SK-N-SH (cell line): ENCODE data around the gene USP6. TPM values are rescaled to one million over a fixed set of nuclear protein-coding genes. Genes with fewer than 3 reads are reported as not detected.
"Not testable (repeated sequence)": the region's sequence is repeated elsewhere in the genome, so short reads cannot be mapped to it uniquely, and the experiment has no call there.

Source experiments
- CTCF ChIA-PET: fragments of 300-600, 350-600 bp; formaldehyde crosslinking; extraction: SDS; loops from one replicate; lab custom pipeline; 2021; lab: Yijun Ruan, JAX
- POLR2A ChIA-PET: fragments of 350-600 bp; sonication (Branson Sonifier 250); formaldehyde crosslinking; extraction: SDS; loops from one replicate; lab custom pipeline; 2020; ENCODE audit warnings: antibody characterized with exemption, inconsistent platforms; lab: Yijun Ruan, JAX
- DNase-seq: peaks from one replicate; pipeline ENCODE4 v3.0.0; 2012
- H2AFZ ChIP-seq: fragments of 200-600 bp; sonication (generic); 2 replicates; pipeline ENCODE4 v1.8.1; 2016; ENCODE audit warnings: antibody characterized with exemption, mild to moderate bottlenecking, low read depth
- H3F3A ChIP-seq: fragments of 200-600 bp; sonication (generic); replicated peaks from 2 replicates; pipeline ENCODE3; 2016; ENCODE audit warnings: antibody characterized with exemption, mild to moderate bottlenecking; ENCODE audit not compliant: insufficient read depth
- H3K27ac ChIP-seq, 2 experiments: fragments of 200-500 bp in 1 of 2; fragments of 200-600 bp in 1 of 2; sonication (Bioruptor generic) in 1 of 2; sonication (generic), shearing (Covaris generic) in 1 of 2; 2 replicates each; pipeline versions ENCODE4 v1.5.1 to v1.6.1; 2014 to 2016; ENCODE audit warnings: low read depth in 2 of 2, inconsistent platforms in 1 of 2, low read length in 1 of 2, mild to moderate bottlenecking in 1 of 2, mixed read lengths in 1 of 2
- H3K27me3 ChIP-seq: fragments of 200-600 bp; sonication (generic), shearing (Covaris generic); 2 replicates; pipeline ENCODE4 v1.6.1; 2016; ENCODE audit warnings: mixed run types; ENCODE audit not compliant: insufficient read depth
- H3K36me3 ChIP-seq, 2 experiments: fragments of 200-500 bp in 1 of 2; fragments of 200-600 bp in 1 of 2; sonication (Bioruptor generic) in 1 of 2; sonication (generic) in 1 of 2; replicated peaks in 1 of 2; 2 replicates each; pipeline versions ENCODE3 to v1.5.1; 2014 to 2016; ENCODE audit warnings: low read length in 1 of 2, mild to moderate bottlenecking in 1 of 2; ENCODE audit not compliant: insufficient read depth in 2 of 2, control insufficient read depth in 1 of 2
- H3K4me1 ChIP-seq, 2 experiments: fragments of 200-500 bp in 1 of 2; fragments of 200-600 bp in 1 of 2; sonication (Bioruptor generic) in 1 of 2; sonication (generic), shearing (Covaris generic) in 1 of 2; 2 replicates each; pipeline versions ENCODE4 v1.5.1 to v1.6.1; 2014 to 2016; ENCODE audit warnings: low read depth in 1 of 2, low read length in 1 of 2, mixed run types in 1 of 2; ENCODE audit not compliant: insufficient read depth in 2 of 2, control insufficient read depth in 1 of 2
- H3K4me2 ChIP-seq: fragments of 200-600 bp; sonication (generic), shearing (Covaris generic); 2 replicates; pipeline ENCODE4 v1.6.1; 2017; ENCODE audit warnings: mixed run types
- H3K4me3 ChIP-seq, 2 experiments: fragments of 200-500 bp in 1 of 2; fragments of 200-600 bp in 1 of 2; sonication (Bioruptor generic) in 1 of 2; sonication (generic), shearing (Covaris generic) in 1 of 2; 2 replicates each; pipeline versions ENCODE4 v1.5.1 to v1.8.1; 2014 to 2016; ENCODE audit warnings: low read depth in 2 of 2, inconsistent platforms in 1 of 2, low read length in 1 of 2, mild to moderate bottlenecking in 1 of 2, mixed read lengths in 1 of 2, moderate library complexity in 1 of 2
- H3K79me2 ChIP-seq: fragments of 200-600 bp; sonication (generic); 2 replicates; pipeline ENCODE4 v1.8.1; 2017; ENCODE audit warnings: mild to moderate bottlenecking; ENCODE audit not compliant: insufficient read depth
- H3K9ac ChIP-seq: fragments of 200-600 bp; sonication (generic); 2 replicates; pipeline ENCODE4 v1.6.1; 2017; ENCODE audit warnings: mixed run types
- H3K9me2 ChIP-seq: fragments of 200-600 bp; sonication (generic); 2 replicates; pipeline ENCODE4 v1.6.1; 2017; ENCODE audit warnings: mixed run types
- H3K9me3 ChIP-seq: fragments of 200-600 bp; sonication (generic); 2 replicates; pipeline ENCODE4 v1.6.1; 2017; ENCODE audit warnings: mixed run types, mild to moderate bottlenecking, moderate library complexity
- H4K20me1 ChIP-seq: fragments of 200-600 bp; sonication (generic); 2 replicates; pipeline ENCODE4 v1.6.1; 2017; ENCODE audit warnings: mild to moderate bottlenecking, mixed run types; ENCODE audit not compliant: insufficient read depth
- TCF12 ChIP-seq: IDR thresholded peaks from 2 replicates; pipeline ENCODE4 v1.4.0; 2012
- TEAD4 ChIP-seq: IDR thresholded peaks from 2 replicates; pipeline ENCODE4 v1.4.0; 2012; ENCODE audit warnings: mild to moderate bottlenecking, borderline replicate concordance; ENCODE audit not compliant: insufficient read depth
- YY1 ChIP-seq: IDR thresholded peaks from 2 replicates; pipeline ENCODE4 v1.4.0; 2012; ENCODE audit warnings: low read depth, mild to moderate bottlenecking
- WGBS: methylation state at CpG from one replicate; pipeline ENCODE4 v1.1.6; 2017; ENCODE audit warnings: low lambda C conversion rate; 5-methylcytosine and 5-hydroxymethylcytosine counted together
- polyA plus RNA-seq, 3 experiments: library from polyadenylated mRNA; depleted of rRNA; stranded (reverse); fragments of >200 nt; gene quantifications; 2 replicates each; pipeline ENCODE4 v1.2.3, GENCODE V29; 2012

The USP6 gene
- polyA plus RNA-seq, 1 of the 3 experiments (the other 2 are of a cell fraction) = not detected

DNA sequence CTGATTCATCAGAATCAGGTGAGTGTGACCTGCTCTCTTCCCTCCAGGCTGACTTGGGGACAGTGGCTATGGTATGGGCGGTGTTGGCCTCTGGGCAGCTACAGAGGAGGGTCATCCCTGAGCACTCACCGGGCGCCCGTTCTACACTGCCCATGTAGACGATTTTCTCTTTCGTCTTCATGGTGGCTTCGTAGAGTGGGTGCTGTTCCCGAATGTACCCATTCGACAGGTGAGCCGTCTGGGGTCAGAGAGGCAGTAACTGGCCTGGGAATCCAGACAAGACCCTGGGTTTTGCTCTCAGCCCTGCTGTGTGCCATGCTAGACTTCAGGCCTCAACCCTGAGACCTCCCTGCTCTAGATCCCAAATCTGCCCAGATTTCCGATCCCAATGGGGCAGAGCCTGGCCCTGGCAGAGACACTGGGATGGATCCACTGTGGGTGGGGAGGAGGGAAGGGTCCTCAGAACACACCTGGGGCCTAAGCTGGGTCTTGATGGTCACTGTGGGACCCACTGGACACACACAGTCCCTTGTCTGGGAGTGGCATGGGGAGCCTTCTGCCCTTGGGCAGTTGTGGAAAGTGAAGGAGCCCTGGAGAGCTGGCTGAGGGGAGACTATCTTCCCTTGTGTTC lies 13.2 kb downstream of the USP6 start:
- Histone ChIP-seq H3K4me3 (no peak overlapping the region), H3K27me3 (peaks cover 3% of the 10 kb centered on the region; the same call in 1 of the 2 replicates), H3K4me2 (no peak overlapping the region), H3K9ac (no peak overlapping the region), H3K9me3 (no peaks in the 10 kb centered on the region), H2AFZ (no peak overlapping the region), H3K79me2 (no peaks in the 10 kb centered on the region), H3K9me2 (no peaks in the 10 kb centered on the region), H3K27ac (no peak overlapping the region), H3K4me1 (no peaks in the 10 kb centered on the region), H3F3A (no peaks in the 10 kb centered on the region), H3K36me3 (no peaks in the 10 kb centered on the region), H4K20me1 (no peaks in the 10 kb centered on the region)
- ChIA-PET POLR2A (no interaction called here), CTCF (no interaction called here)
- 31% methylated on average over 9 of the region's 11 CpGs for WGBS
- DNase-seq = no peak
- TF ChIP-seq TCF12 (no peak), TEAD4 (no peak), YY1 (no peak)
- TF ChIP-seq, all 33 proteins: peak for 0

DNA sequence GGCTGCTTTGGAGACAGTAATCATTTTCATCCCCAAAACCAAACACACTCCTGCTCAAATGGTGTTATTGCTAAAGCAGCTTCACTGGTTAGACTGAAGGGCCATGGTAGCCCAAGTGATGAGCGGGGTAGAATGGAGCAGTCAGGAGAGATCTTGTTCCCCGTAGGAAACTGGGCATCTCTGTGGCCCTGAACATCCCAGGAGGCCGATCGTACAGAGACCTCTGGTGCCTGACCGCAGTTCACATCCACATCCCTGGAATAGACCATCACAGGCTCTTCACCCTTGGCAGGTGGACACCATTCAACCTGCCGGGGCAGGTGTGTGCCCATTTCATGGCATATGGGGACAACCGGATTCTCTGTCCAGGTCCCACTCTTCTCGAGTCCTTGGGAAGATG lies 13.9 kb downstream of the USP6 start:
- H3F3A ChIP-seq, H2AFZ ChIP-seq, CTCF ChIA-PET, H3K27me3 ChIP-seq, H3K27ac ChIP-seq, H3K9me2 ChIP-seq, H3K36me3 ChIP-seq, H3K4me1 ChIP-seq, H3K4me3 ChIP-seq, POLR2A ChIA-PET, H3K9ac ChIP-seq, H3K4me2 ChIP-seq, DNase-seq, H4K20me1 ChIP-seq, H3K79me2 ChIP-seq, H3K9me3 ChIP-seq: not testable (repeated sequence)
- 21% methylated on average over 5 of the region's 8 CpGs for WGBS

DNA sequence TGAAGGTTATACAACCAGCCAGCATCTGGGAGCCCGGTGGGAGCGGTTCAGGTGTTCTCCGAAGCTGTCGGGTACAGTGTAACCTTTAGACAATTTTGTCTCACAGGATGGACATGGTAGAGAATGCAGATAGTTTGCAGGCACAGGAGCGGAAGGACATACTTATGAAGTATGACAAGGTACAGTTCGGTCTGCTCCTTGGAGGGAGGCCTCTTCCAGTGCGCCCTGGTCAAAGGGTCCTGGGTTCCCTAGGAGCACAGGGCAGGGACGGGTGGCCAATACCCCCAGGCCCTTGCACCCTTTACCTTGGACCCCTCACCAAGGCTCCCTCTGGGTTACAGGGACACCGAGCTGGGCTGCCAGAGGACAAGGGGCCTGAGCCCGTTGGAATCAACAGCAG lies 14.4 kb downstream of the USP6 start:
- H4K20me1 ChIP-seq, POLR2A ChIA-PET, H3K4me1 ChIP-seq, H3F3A ChIP-seq, H3K4me3 ChIP-seq, CTCF ChIA-PET, H3K4me2 ChIP-seq, H3K27me3 ChIP-seq, H3K9ac ChIP-seq, H3K9me3 ChIP-seq, DNase-seq, H3K36me3 ChIP-seq, H3K9me2 ChIP-seq, H2AFZ ChIP-seq, H3K27ac ChIP-seq, H3K79me2 ChIP-seq: not testable (repeated sequence)
- WGBS = 52% methylated on average over 9 of the region's 10 CpGs

DNA sequence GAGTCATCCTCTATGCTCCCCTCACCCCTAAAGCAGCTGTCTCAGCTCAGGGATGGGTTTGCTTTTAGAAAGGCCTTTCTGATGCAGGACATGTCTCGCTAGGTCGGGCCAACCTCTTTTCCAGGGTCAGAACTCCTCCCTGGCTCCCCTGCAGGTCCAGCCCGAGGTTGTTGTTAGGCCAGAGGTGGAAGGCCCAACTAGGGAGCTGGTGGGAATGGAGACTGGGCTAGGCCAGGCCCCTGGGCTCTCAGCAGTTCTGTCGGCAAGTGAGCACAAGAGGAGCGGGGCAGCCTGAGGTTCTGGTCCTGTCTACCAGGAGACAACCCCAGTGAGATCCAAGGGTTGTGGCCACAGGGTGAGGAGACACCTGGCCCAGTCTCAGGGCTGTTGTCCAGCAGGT lies 14.9 kb downstream of the USP6 start:
- H3K4me3 ChIP-seq, H3K9me2 ChIP-seq, H3K27me3 ChIP-seq, POLR2A ChIA-PET, DNase-seq, H3K27ac ChIP-seq, H3K9me3 ChIP-seq, H3K79me2 ChIP-seq, H2AFZ ChIP-seq, H4K20me1 ChIP-seq, H3K4me2 ChIP-seq, CTCF ChIA-PET, H3K9ac ChIP-seq, H3F3A ChIP-seq, H3K4me1 ChIP-seq, H3K36me3 ChIP-seq: not testable (repeated sequence)
- 37% methylated on average over 3 of the region's 5 CpGs for WGBS
